ENCODE measurements around the gene OVAAL.
A peak's percentile ranks its signal among the peaks of the same experiment; 100 is the strongest.

The OVAAL gene

GRCh38 chr1:180577361-180577760 lies 18.6 kb downstream of the OVAAL start:
- peaks cover 14% of the 10 kb centered on the region for H3K4me1 ChIP-seq
- no peaks in the 10 kb centered on the region for H3K27me3 ChIP-seq
- no peaks in the 10 kb centered on the region for H3K36me3 ChIP-seq
- DNase-seq, result no peak
- TF ChIP-seq CTCF (IDR thresholded peaks at IDR 0.05; ENCODE audit: low read depth, low read length), result no peak
- H3K9me3 ChIP-seq, result no peaks in the 10 kb centered on the region
- H3K4me3 ChIP-seq (ENCODE audit: low read depth, low read length), result no peak overlapping the region

GRCh38 chr1:180579961-180580611 lies 21.3 kb downstream of the OVAAL start:
- no peak for TF ChIP-seq CTCF (IDR thresholded peaks at IDR 0.05; ENCODE audit: low read depth, low read length)
- Histone ChIP-seq H3K36me3 (no peaks in the 10 kb centered on the region), H3K9me3 (no peaks in the 10 kb centered on the region), H3K4me1 (peaks cover 14% of the 10 kb centered on the region), H3K27me3 (no peaks in the 10 kb centered on the region), H3K4me3 (ENCODE audit: low read depth, low read length) (no peak overlapping the region)
- DNase-seq, result peak; percentile 36

- no peak for DNase-seq
- Histone ChIP-seq H3K4me3 (ENCODE audit: low read depth, low read length) (no peak overlapping the region), H3K9me3 (no peaks in the 10 kb centered on the region), H3K27me3 (no peaks in the 10 kb centered on the region), H3K36me3 (no peaks in the 10 kb centered on the region), H3K4me1 (peaks cover 14% of the 10 kb centered on the region)
- TF ChIP-seq CTCF (IDR thresholded peaks at IDR 0.05; ENCODE audit: low read depth, low read length), result no peak
Measured at GRCh38 chr1:180581635-180582039, 22.9 kb downstream of the OVAAL start.

- TF ChIP-seq CTCF (IDR thresholded peaks at IDR 0.05; ENCODE audit: low read depth, low read length), result no peak
- DNase-seq, result no peak
- Histone ChIP-seq H3K4me1 (peaks cover 8% of the 10 kb centered on the region), H3K27me3 (no peaks in the 10 kb centered on the region), H3K4me3 (ENCODE audit: low read depth, low read length) (no peak overlapping the region), H3K9me3 (no peaks in the 10 kb centered on the region), H3K36me3 (no peaks in the 10 kb centered on the region)
Measured at GRCh38 chr1:180584869-180585268, 26.1 kb downstream of the OVAAL start.

- no peaks in the 10 kb centered on the region for H3K36me3 ChIP-seq
- no peaks in the 10 kb centered on the region for H3K27me3 ChIP-seq
- no peak for DNase-seq
- no peaks in the 10 kb centered on the region for H3K9me3 ChIP-seq
- TF ChIP-seq CTCF (IDR thresholded peaks at IDR 0.05; ENCODE audit: low read depth, low read length), result no peak
- H3K4me3 ChIP-seq (ENCODE audit: low read depth, low read length), result no peak overlapping the region
- no peaks in the 10 kb centered on the region; the same call in 1 of the 2 replicates for H3K4me1 ChIP-seq
Measured at GRCh38 chr1:180585994-180586359, 27.2 kb downstream of the OVAAL start.

- DNase-seq, result peak; percentile 71
- H3K9me3 ChIP-seq, result no peaks in the 10 kb centered on the region
- H3K27me3 ChIP-seq, result no peaks in the 10 kb centered on the region
- no peaks in the 10 kb centered on the region; the same call in 1 of the 2 replicates for H3K4me1 ChIP-seq
- no peaks in the 10 kb centered on the region for H3K36me3 ChIP-seq
- no peak for TF ChIP-seq CTCF (IDR thresholded peaks at IDR 0.05; ENCODE audit: low read depth, low read length)
- no peak overlapping the region for H3K4me3 ChIP-seq (ENCODE audit: low read depth, low read length)
Measured at GRCh38 chr1:180586671-180587155, 27.9 kb downstream of the OVAAL start.

Data from BE2C (cell line).